ENCODE measurements around the gene SAT2.
"Not testable (repeated sequence)": the region's sequence is repeated elsewhere in the genome, so short reads cannot be mapped to it uniquely, and the experiment has no call there.

SAT2 gene

GRCh38 chr17:7623661-7624060, 4.0 kb downstream of the SAT2 start:
- DNase-seq (no peak), ATAC-seq (no peak)
- Mint-ChIP-seq H3K36me3 (ENCODE audit: low read depth) (no peaks in the 10 kb centered on the region), H3K9me3 (no peaks in the 10 kb centered on the region), H3K27me3 (no peaks in the 10 kb centered on the region), H3K4me3 (no peak overlapping the region), H3K4me1 (peaks cover 14% of the 10 kb centered on the region), H3K27ac (no peak overlapping the region)

GRCh38 chr17:7620835-7621234, 6.8 kb downstream of the SAT2 start:
- Mint-ChIP-seq H3K4me3 (no peak overlapping the region), H3K4me1 (no peaks in the 10 kb centered on the region), H3K36me3 (ENCODE audit: low read depth) (no peaks in the 10 kb centered on the region), H3K9me3 (no peaks in the 10 kb centered on the region), H3K27me3 (no peaks in the 10 kb centered on the region), H3K27ac (no peak overlapping the region)
- no peak for ATAC-seq
- no peak for DNase-seq

GRCh38 chr17:7618608-7619007, 9.0 kb downstream of the SAT2 start:
- DNase-seq (no peak), ATAC-seq (no peak)
- H3K27ac Mint-ChIP-seq = no peak overlapping the region
- no peaks in the 10 kb centered on the region for H3K9me3 Mint-ChIP-seq
- H3K4me3 Mint-ChIP-seq = no peak overlapping the region
- H3K36me3 Mint-ChIP-seq (ENCODE audit: low read depth) = no peaks in the 10 kb centered on the region
- H3K27me3 Mint-ChIP-seq = peaks cover 1% of the 10 kb centered on the region
- H3K4me1 Mint-ChIP-seq = peaks cover 10% of the 10 kb centered on the region

GRCh38 chr17:7615265-7615747, 12.3 kb downstream of the SAT2 start:
- peaks cover 1% of the 10 kb centered on the region for H3K27me3 Mint-ChIP-seq
- no peaks in the 10 kb centered on the region for H3K9me3 Mint-ChIP-seq
- peak overlapping the region; percentile 89 for H3K4me3 Mint-ChIP-seq
- peaks cover 17% of the 10 kb centered on the region for H3K36me3 Mint-ChIP-seq (ENCODE audit: low read depth)
- ATAC-seq (no peak), DNase-seq (no peak)
- H3K27ac Mint-ChIP-seq = peak overlapping the region; percentile 95
- peaks cover 38% of the 10 kb centered on the region for H3K4me1 Mint-ChIP-seq

- H3K36me3 Mint-ChIP-seq (ENCODE audit: low read depth) = peaks cover 17% of the 10 kb centered on the region
- H3K27ac Mint-ChIP-seq = peak within 1 kb of the TSS; percentile 95
- peak; percentile 99 for DNase-seq
- ATAC-seq = peak; percentile 94
- peaks cover 38% of the 10 kb centered on the region for H3K4me1 Mint-ChIP-seq
- H3K4me3 Mint-ChIP-seq = peak within 1 kb of the TSS; percentile 89
- H3K27me3 Mint-ChIP-seq = peaks cover 1% of the 10 kb centered on the region
- no peaks in the 10 kb centered on the region for H3K9me3 Mint-ChIP-seq
Observed at GRCh38 chr17:7614425-7615264, 13.0 kb downstream of the SAT2 start, which contains the start of gene FXR2. TSS of gene FXR2 (minus strand) at chr17:7614897. CDS start at chr17:7614532, 365 bp downstream.

GRCh38 chr17:7613769-7614424, 13.7 kb downstream of the SAT2 start:
- H3K27me3 Mint-ChIP-seq = peaks cover 1% of the 10 kb centered on the region
- peak overlapping the region; percentile 89 for H3K4me3 Mint-ChIP-seq
- DNase-seq = no peak
- H3K9me3 Mint-ChIP-seq = no peaks in the 10 kb centered on the region
- peaks cover 41% of the 10 kb centered on the region for H3K4me1 Mint-ChIP-seq
- ATAC-seq = no peak
- H3K36me3 Mint-ChIP-seq (ENCODE audit: low read depth) = peaks cover 21% of the 10 kb centered on the region
- H3K27ac Mint-ChIP-seq = peak overlapping the region; percentile 80

GRCh38 chr17:7612294-7612640, 15.4 kb downstream of the SAT2 start:
- peaks cover 43% of the 10 kb centered on the region for H3K4me1 Mint-ChIP-seq
- no peak for ATAC-seq

GRCh38 chr17:7611635-7612293, 15.9 kb downstream of the SAT2 start:
- DNase-seq (no peak), ATAC-seq (no peak)
- H3K4me3 Mint-ChIP-seq = peak overlapping the region; percentile 30
- no peaks in the 10 kb centered on the region for H3K9me3 Mint-ChIP-seq
- H3K36me3 Mint-ChIP-seq (ENCODE audit: low read depth) = peaks cover 21% of the 10 kb centered on the region
- H3K4me1 Mint-ChIP-seq = peaks cover 43% of the 10 kb centered on the region
- H3K27me3 Mint-ChIP-seq = peaks cover 1% of the 10 kb centered on the region
- H3K27ac Mint-ChIP-seq = no peak overlapping the region

More at GRCh38 chr17:7612294-7612640, 15.4 kb downstream of the SAT2 start:
- Mint-ChIP-seq H3K9me3 (no peaks in the 10 kb centered on the region), H3K36me3 (ENCODE audit: low read depth) (peaks cover 21% of the 10 kb centered on the region), H3K27me3 (peaks cover 1% of the 10 kb centered on the region), H3K4me3 (peak overlapping the region; percentile 30), H3K27ac (no peak overlapping the region)
- DNase-seq = no peak

- peaks cover 46% of the 10 kb centered on the region for H3K4me1 Mint-ChIP-seq
- no peak overlapping the region for H3K4me3 Mint-ChIP-seq
- no peak overlapping the region for H3K27ac Mint-ChIP-seq
- H3K36me3 Mint-ChIP-seq (ENCODE audit: low read depth) = peaks cover 26% of the 10 kb centered on the region
- no peaks in the 10 kb centered on the region for H3K9me3 Mint-ChIP-seq
- ATAC-seq (no peak), DNase-seq (no peak)
- H3K27me3 Mint-ChIP-seq = peaks cover 1% of the 10 kb centered on the region
Observed at GRCh38 chr17:7610641-7611040, 17.0 kb downstream of the SAT2 start.

- H3K27me3 Mint-ChIP-seq = no peaks in the 10 kb centered on the region
Observed at GRCh38 chr17:7606280-7606679, 21.3 kb downstream of the SAT2 start.

GRCh38 chr17:7597561-7597960, 30.1 kb downstream of the SAT2 start:
- not testable (repeated sequence) for H3K4me3 Mint-ChIP-seq, H3K27me3 Mint-ChIP-seq, H3K9me3 Mint-ChIP-seq, H3K4me1 Mint-ChIP-seq, ATAC-seq, DNase-seq, H3K27ac Mint-ChIP-seq
- H3K36me3 Mint-ChIP-seq (ENCODE audit: low read depth) = peaks cover 53% of the 10 kb centered on the region

More at GRCh38 chr17:7606280-7606679, 21.3 kb downstream of the SAT2 start:
- Mint-ChIP-seq H3K36me3 (ENCODE audit: low read depth) (peaks cover 36% of the 10 kb centered on the region), H3K9me3 (no peaks in the 10 kb centered on the region), H3K4me1 (peaks cover 14% of the 10 kb centered on the region), H3K4me3 (no peak overlapping the region), H3K27ac (peak overlapping the region; percentile 47)
- ATAC-seq (no peak), DNase-seq (no peak)

- DNase-seq = no peak
- no peaks in the 10 kb centered on the region for H3K27me3 Mint-ChIP-seq
- H3K9me3 Mint-ChIP-seq = no peaks in the 10 kb centered on the region
- H3K27ac Mint-ChIP-seq = peak overlapping the region; percentile 15
- no peak for ATAC-seq
- H3K36me3 Mint-ChIP-seq (ENCODE audit: low read depth) = peaks cover 45% of the 10 kb centered on the region
- H3K4me3 Mint-ChIP-seq = no peak overlapping the region
- no peaks in the 10 kb centered on the region for H3K4me1 Mint-ChIP-seq
Observed at GRCh38 chr17:7593296-7593695, 34.3 kb downstream of the SAT2 start.

- Mint-ChIP-seq H3K36me3 (ENCODE audit: low read depth) (peaks cover 44% of the 10 kb centered on the region), H3K9me3 (no peaks in the 10 kb centered on the region), H3K27me3 (no peaks in the 10 kb centered on the region), H3K4me1 (no peaks in the 10 kb centered on the region), H3K27ac (no peak overlapping the region), H3K4me3 (no peak overlapping the region)
- ATAC-seq = no peak
- DNase-seq = no peak
Observed at GRCh38 chr17:7592422-7593021, 35.1 kb downstream of the SAT2 start.

GRCh38 chr17:7591596-7591995, 36.0 kb downstream of the SAT2 start:
- H3K9me3 Mint-ChIP-seq = no peaks in the 10 kb centered on the region
- no peaks in the 10 kb centered on the region for H3K27me3 Mint-ChIP-seq
- no peak for ATAC-seq
- no peak overlapping the region for H3K4me3 Mint-ChIP-seq
- peaks cover 2% of the 10 kb centered on the region for H3K4me1 Mint-ChIP-seq
- peaks cover 40% of the 10 kb centered on the region for H3K36me3 Mint-ChIP-seq (ENCODE audit: low read depth)
- peak overlapping the region; percentile 34 for H3K27ac Mint-ChIP-seq
- no peak for DNase-seq
